ENCODE data around the gene ZSWIM2. TPM values are rescaled to one million over a fixed set of nuclear protein-coding genes. Genes with fewer than 3 reads are reported as not detected.

The ZSWIM2 gene
- total RNA-seq, 1 donor from 2014 or later, result not detected

DNA sequence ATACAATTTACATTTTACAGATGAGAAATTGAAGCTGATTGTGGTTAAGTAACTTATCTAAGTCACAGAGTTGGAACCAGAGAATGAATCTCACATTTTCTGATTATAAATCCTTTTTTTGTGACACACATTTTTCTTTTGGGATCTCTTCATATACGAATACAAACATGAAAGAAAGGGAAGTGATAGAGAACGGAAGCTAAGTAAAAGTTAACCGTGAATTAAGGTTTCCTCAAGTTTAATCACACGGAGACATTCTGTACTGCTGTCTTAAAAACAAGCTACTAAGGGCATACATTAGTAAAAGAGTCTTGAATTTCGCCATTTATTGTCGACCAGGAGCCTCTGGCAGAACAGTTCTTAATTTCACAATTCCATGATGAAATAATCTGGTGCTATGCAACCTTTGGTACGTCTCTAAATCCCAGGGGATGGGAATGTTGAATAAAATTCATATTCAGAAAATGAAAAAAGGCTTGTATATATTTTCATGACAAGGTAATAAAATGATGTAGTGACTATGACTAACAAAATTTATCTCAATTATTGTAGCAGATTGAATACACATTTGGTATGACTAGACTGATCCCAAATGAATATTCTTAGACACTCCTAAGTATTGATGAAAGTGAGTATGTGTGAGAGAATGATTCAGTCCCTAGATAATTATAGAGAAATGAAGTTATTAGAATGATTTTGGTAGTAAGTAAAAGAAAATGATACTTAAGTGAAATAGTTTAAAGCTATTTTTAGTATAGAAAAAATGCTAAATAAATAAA, 40.3 kb upstream of the ZSWIM2 start:
- intact Hi-C loops (cut with DNase I), result no loop called here
- TF ChIP-seq, protein P1, sequence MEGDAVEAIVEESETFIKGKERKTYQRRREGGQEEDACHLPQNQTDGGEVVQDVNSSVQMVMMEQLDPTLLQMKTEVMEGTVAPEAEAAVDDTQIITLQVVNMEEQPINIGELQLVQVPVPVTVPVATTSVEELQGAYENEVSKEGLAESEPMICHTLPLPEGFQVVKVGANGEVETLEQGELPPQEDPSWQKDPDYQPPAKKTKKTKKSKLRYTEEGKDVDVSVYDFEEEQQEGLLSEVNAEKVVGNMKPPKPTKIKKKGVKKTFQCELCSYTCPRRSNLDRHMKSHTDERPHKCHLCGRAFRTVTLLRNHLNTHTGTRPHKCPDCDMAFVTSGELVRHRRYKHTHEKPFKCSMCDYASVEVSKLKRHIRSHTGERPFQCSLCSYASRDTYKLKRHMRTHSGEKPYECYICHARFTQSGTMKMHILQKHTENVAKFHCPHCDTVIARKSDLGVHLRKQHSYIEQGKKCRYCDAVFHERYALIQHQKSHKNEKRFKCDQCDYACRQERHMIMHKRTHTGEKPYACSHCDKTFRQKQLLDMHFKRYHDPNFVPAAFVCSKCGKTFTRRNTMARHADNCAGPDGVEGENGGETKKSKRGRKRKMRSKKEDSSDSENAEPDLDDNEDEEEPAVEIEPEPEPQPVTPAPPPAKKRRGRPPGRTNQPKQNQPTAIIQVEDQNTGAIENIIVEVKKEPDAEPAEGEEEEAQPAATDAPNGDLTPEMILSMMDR (IDR thresholded peaks at IDR 0.05), result no peak
- DNase-seq (ENCODE audit: low spot score in 2 of 2), result no peak
- Histone ChIP-seq H3K4me3 (no peak overlapping the region), H3K9me3 (no peaks in the 10 kb centered on the region), H3K4me1 (peaks cover 0 to 20% of the 10 kb centered on the region in 2 donors), H3K36me3 (no peaks in the 10 kb centered on the region), H3K27ac (no peak overlapping the region), H3K27me3 (no peaks in the 10 kb centered on the region)

DNA sequence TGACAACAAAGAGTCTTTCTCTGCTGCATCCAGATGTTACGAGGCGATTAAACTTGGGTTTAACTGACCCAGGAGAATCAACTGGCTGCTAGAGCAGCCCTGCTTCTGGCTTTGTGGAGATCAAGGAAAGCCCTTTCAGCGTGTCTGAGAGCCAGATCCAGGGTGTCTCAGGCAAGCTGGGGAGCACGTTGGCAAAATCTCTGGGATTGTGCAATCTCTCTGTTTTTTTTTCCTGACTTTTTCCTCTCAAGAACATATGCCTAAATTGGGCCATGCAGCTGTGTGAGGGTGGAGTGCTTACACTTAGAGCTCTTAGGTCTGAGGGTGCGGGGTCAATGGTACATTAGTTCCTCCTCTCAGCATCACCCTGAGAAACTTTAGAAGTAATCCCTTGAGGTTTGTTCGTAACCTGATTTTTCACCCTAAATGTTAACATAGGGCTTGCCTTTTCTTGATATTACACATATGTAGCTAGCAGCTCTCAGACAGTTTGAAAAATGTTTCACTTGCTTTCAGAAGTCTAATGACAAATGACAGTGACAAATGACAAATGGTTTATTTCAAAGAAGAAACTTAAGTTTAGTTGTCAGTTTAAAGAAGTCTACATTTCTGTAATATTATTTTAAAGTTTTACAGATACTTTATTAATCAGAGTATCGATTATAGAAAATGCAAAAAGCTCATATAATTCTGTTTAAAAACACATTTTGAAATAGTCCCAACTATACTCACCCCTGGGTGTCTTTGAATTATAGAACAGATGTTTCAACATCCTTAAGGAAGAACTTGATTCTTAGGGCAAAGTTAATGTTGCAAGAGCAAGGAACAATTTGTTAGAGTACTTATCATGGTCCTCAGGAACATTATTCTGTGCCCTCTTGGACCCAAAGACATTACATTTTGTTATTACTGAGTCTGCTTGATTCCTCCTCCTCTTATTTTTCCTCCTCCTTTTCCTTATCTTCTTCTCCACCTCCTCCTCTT, 38.4 kb upstream of the ZSWIM2 start:
- no peak overlapping the region for H3K4me3 ChIP-seq
- H3K27me3 ChIP-seq, result no peaks in the 10 kb centered on the region
- TF ChIP-seq, protein P1 (IDR thresholded peaks at IDR 0.05), result no peak
- H3K27ac ChIP-seq, result peak overlapping the region in 1 of 2 donors; percentile 62
- peaks cover 0 to 4% of the 10 kb centered on the region in 2 donors for H3K9me3 ChIP-seq
- peaks cover 0 to 20% of the 10 kb centered on the region in 2 donors for H3K4me1 ChIP-seq
- no peak for DNase-seq (ENCODE audit: low spot score in 2 of 2)
- no peaks in the 10 kb centered on the region for H3K36me3 ChIP-seq
- intact Hi-C loops (cut with DNase I), result no loop called here

DNA sequence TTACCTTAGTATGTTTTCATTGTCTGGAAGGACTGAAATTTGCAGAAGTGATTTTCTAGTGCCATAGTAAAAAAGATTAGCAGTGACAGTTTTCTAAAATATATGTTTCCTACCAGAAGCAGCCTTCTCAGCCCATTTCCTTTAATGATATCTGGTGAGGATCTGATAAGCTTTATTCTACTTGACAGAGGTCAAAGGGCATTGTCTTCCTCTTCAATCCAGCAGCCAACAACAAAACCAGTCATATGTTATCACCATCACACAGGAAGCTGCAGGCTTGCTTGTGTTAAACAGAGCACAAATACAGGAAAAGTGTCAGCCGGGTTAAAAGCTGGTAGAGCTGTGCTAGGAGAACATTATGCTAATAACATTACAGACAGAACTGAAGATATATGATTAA, 35.6 kb upstream of the ZSWIM2 start:
- H3K9me3 ChIP-seq, result peaks cover 0 to 13% of the 10 kb centered on the region in 2 donors
- peaks cover 0 to 15% of the 10 kb centered on the region in 2 donors for H3K4me1 ChIP-seq
- TF ChIP-seq, protein P1 (IDR thresholded peaks at IDR 0.05), result no peak
- no peak overlapping the region for H3K27ac ChIP-seq
- intact Hi-C loops (cut with DNase I), result no loop called here
- H3K27me3 ChIP-seq, result no peaks in the 10 kb centered on the region
- DNase-seq (ENCODE audit: low spot score in 2 of 2), result no peak
- H3K4me3 ChIP-seq, result no peak overlapping the region
- no peaks in the 10 kb centered on the region for H3K36me3 ChIP-seq

DNA sequence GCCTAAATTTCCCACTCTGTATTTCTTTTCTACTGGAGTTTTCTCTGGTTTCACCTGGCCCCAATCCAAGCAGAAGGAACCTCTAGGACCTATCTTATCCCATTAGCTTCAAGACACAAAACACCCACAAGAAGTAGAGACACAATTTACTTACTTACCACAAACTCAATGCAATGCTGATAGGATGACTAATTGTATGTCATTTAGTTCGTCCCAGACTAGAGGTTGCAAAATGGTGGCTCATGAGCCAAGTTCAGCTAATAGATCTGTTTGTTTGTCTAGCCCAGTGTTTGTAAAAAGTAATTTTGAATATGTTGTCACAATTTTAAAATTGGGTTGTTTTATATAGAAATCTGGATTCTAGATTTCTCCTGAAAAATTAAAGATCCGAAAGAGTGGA, 34.7 kb upstream of the ZSWIM2 start:
- TF ChIP-seq, protein P1 (IDR thresholded peaks at IDR 0.05), result no peak
- Histone ChIP-seq H3K9me3 (peaks cover 0 to 13% of the 10 kb centered on the region in 2 donors), H3K4me1 (peaks cover 0 to 15% of the 10 kb centered on the region in 2 donors), H3K27ac (no peak overlapping the region), H3K4me3 (no peak overlapping the region), H3K27me3 (no peaks in the 10 kb centered on the region), H3K36me3 (no peaks in the 10 kb centered on the region)
- no peak for DNase-seq (ENCODE audit: low spot score in 2 of 2)
- intact Hi-C loops (cut with DNase I), result no loop called here

DNA sequence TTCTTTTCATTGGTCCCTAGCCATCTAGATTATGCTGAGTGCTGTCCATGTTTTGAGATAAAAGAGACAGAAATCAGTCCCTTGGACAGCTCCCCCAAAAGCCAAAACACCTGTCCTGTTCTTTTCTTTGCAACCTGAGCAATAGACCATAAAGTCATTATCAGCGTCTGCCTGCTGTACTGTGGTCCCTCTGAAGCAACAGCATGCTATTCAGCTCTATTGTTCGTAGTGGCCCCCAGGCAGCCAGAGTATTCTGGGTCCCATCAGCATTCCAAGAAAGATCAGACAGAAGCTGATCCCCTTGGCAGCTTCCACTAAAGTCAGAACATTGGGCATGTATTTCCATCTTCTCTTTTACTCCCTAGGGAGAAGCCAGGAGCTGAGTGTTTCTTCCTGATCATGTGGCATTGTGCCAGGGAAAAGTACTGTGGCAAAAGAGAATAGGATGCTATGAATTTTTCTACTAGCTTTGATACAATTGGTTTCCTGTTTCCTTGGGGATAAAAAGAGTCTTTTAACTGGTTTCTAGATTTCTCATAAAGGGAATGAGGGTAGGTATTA, 33.6 kb upstream of the ZSWIM2 start:
- Histone ChIP-seq H3K27me3 (no peaks in the 10 kb centered on the region), H3K4me1 (peaks cover 0 to 11% of the 10 kb centered on the region in 2 donors), H3K4me3 (no peak overlapping the region), H3K27ac (no peak overlapping the region), H3K36me3 (no peaks in the 10 kb centered on the region), H3K9me3 (peaks cover 0 to 13% of the 10 kb centered on the region in 2 donors)
- TF ChIP-seq, protein P1 (IDR thresholded peaks at IDR 0.05), result no peak
- no peak for DNase-seq (ENCODE audit: low spot score in 2 of 2)
- intact Hi-C loops (cut with DNase I), result no loop called here
